ENCODE data around the gene IGF2. TPM values are rescaled to one million over a fixed set of nuclear protein-coding genes. Genes with fewer than 3 reads are reported as not detected.
"Not testable (repeated sequence)": the region's sequence is repeated elsewhere in the genome, so short reads cannot be mapped to it uniquely, and the experiment has no call there.

The IGF2 gene, protein sequence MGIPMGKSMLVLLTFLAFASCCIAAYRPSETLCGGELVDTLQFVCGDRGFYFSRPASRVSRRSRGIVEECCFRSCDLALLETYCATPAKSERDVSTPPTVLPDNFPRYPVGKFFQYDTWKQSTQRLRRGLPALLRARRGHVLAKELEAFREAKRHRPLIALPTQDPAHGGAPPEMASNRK
- 4.6 and 6.7 TPM in 2 replicates for total RNA-seq

DNA sequence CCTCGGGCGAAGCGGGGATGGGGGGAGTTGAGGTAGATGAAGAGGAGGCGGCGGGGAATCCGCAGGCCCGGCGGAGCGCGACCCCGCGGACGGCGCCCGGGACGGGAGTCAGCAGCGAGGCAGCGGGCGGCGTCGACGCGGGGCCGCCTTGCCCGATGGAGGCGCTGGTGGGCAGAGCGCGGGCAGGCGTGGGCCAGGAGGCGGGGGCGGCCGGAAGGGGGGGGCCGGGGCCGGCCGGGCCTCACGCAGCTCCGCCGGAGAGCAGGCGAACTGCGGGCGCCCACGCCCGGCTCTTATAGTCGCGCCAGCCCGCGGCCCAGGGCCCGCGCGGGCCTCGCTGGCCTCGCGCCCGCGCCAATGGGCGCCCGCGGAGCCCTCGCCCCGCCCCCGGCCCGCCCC, at the start of gene IGF2:
TSS of gene IGF2 (minus strand) at position 267 of the 399 bp plus-strand sequence. CDS start 3,866 bp downstream, outside the sequence.
- peak in 1 of 2 donors; percentile 9 for DNase-seq (ENCODE audit: low read depth in 2 of 2)

DNA sequence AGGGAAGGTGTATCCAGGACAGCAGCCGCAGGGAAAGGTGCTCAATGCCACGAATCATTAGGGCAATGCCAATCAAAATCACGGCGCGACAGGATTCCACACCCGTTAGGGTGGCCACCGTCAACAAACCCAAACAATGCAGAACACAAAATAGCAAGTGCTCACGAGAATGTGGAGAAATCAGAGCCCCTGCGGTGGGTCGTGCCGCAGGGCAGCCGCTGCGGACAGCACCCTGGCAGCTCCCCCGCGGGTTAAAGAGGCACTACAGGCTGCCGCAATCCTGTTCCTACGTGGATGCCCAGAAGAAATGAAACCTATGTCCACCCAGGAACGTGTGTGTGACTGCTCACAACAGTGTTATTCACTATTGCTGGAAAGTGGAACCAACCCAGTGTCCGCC, 49.6 kb upstream of the IGF2 start:
- DNase-seq (ENCODE audit: low read depth in 2 of 2): no peak

DNA sequence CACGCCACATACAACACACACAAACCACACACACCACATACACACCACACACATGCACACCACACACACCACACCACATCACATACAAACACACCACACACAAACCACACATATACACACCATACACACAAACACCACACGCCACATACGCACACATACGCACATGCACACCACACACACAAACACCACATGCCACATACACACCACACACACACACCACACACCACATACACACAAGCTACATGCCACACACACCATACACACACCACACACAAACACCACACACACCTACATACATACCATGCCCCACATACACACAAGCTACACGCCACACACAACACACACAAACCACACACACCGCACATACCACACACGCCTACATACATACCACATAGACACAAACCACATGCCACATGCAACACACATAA, 48.1 kb upstream of the IGF2 start:
- no peak for DNase-seq (ENCODE audit: low read depth in 2 of 2)

DNA sequence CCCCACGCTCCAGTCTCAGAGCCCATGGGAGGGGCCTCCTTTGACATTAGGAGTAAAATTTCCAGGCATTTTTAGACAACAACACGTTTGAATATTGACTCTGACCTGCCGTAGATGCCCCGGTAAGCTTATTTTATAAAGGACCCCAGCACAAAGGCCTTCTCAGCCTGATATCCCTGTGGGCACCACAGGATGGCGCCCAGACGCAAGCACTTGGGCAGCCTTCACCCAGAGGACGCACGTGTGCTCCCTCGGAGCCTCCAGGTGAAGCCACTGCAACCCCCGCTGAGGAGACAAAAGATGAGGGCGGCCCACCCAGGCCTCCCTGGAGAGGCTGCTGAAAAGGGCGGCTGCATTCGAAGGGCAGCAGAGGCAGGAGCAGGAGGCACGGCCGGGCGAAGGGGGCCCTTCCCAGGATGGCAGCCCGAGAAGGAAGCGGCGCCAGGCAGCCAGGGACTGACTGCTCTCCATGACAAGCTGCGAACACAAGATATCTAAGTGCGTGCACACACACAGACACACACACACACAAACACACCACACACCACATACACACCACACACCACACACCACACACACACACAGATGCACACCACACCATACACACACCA, 47.6 kb upstream of the IGF2 start:
- DNase-seq (ENCODE audit: low read depth in 2 of 2): peak; percentile 18 to 52

DNA sequence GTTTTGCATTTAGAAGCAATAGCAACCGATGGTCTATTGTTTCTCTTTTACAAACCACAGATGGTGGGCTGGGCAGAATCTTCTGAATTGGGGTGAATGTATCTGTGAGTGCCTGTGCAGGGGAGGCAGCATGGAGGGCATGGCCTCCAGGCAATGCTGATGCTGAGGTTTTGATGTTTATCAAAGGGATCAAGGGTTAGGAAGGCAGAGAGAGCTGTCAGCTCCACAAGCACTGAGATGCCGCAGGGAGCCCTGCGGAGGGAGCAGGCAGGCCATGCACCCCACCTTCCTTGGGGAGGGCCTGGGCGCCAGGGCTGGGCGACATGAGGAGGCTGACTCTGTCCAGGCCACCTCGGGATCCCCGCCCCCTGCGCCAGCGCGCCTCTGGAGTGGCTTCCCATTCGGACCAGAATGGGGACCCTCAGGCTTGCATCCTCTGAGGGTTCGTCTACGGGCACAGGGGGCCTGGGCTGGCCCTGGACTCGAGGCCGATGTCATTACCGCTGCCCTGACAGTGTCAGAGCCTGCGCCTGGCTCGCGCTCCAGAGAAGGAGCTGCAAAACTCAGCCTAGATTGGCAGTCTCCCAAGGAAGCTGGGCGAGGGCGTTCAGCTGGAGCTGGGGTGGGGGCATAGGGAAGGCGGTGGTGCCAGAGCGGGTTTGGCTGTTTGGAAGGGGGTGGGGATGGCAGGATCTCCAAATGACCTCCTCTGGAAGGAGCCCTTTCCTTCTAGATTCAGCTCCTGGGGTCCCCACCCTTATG, 46.3 kb upstream of the IGF2 start:
- DNase-seq (ENCODE audit: low read depth in 2 of 2): no peak

DNA sequence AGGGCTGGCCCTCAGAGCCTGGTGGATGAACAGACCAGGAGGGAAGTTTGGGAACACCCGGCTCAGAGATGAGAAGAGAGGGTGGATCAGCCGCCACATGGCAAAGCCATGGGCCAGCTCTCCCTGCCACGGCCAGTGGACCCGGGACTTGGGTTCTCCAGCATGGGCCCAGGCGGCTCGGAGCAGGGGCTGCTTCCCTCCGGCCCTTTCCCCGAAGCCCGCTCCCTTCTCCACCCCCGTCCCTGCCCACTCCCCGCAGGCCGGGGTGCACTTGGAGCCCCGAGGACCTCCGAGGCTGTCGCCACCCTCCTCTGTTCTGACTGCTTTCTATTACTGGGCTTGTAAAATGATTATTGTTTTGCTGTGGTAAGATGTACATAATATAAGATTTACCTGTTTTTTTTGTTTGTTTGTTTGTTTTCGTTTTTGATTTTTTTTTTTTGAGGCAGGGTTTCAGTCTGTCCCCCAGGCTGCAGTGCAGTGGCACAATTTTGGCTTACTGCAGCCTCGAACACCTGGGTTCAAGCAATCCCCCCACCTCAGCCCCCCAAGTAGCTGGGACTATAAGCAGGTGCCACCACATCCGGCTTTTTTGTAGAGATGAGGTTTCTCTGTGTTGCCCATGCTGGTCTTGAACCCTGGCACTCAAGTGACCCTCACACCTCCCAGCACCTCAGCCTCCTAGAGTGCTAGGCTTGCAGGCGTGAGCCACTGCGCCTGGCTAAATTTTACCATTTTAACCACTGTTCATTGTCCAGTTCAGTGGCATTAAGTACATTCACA, 43.7 kb upstream of the IGF2 start:
- DNase-seq (ENCODE audit: low read depth in 2 of 2): no peak

DNA sequence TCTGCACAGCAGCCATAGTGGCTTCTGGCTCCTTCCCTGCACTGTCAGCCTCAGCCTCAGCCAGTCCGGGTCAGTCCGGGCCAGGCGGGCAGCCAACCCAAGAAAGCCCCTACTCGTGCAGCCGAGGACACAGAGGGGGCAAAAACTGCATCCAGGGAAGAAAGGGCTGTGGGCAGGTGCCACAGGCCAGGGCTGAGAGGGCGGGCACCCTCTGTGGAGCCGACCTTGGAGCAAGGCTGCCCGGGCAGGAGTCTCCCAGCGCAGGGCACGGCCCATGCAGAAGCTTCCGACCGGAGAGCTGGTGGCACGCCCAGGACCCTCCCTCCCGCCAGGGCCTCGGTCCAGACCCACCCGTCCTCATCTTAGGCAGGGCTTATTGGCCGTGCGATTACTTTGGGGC, 42.9 kb upstream of the IGF2 start:
- no peak for DNase-seq (ENCODE audit: low read depth in 2 of 2)

DNA sequence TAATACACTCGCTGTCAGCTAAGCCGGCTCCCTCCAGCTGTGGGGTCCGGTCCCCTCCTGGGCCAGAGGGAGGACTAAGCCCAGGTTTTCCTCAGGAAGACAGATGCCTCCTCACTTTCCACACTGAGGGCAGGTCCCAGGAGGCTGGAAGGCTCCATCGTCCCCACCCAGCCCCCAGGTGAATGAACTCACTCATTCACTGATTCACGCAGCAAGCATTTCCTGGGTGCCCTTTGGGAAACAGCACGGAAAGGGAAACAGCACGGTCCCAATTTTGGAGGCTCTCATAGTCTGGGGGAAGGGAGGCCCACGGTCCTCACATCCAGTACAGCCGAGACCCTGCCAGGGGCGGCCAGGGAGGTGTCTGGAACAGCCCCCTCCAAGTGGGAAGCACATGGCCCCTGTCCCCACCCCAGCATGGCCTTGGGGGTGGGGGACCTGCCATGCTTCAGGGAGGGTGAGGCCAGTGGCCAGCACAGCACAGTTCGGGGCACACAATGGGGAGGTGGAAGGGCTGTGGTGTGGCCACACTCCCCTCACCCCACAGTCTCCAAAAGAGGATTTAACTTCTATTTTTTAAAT, 41.7 kb upstream of the IGF2 start:
- no peak for DNase-seq (ENCODE audit: low read depth in 2 of 2)

DNA sequence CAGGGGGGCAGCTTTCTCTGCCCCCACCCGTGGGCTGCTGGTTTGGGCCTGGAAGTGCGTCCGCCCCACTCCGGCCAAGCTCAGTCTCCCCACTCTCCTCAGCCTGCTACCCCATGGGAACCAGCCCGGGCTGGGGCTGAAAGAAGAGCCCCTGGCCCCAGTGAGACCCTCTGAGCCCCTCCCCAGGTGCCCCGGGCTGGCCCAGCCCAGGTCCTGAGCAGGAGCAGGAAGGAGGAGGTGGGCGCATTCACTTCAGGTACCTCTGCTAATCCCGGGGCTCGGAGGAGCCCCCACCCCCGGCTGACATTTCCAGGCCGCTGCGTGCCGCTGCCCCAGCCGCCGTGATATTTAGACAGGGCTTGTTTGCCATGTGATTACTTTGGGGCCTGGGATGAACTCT, 41.2 kb upstream of the IGF2 start:
- DNase-seq (ENCODE audit: low read depth in 2 of 2): no peak

DNA sequence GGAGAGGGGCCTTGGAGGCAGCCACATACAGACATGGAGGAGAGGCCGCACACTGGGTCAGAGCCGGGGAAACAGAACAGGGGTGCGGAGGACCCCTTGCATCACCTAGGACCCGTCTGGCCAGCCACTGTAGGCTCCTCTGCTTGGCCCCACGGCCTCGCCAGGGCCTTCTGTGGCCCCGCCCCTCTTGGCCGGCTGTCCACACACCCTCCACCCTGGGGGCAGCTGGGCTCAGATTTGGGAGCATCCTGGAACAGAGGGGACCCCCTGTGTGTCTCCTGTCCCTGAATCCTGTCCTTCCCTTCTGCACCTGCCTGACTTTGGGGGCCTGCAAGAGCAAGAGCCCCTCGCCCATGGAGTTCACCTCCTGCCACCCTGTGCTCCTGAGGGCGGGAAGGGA, 40.3 kb upstream of the IGF2 start:
- no peak for DNase-seq (ENCODE audit: low read depth in 2 of 2)

DNA sequence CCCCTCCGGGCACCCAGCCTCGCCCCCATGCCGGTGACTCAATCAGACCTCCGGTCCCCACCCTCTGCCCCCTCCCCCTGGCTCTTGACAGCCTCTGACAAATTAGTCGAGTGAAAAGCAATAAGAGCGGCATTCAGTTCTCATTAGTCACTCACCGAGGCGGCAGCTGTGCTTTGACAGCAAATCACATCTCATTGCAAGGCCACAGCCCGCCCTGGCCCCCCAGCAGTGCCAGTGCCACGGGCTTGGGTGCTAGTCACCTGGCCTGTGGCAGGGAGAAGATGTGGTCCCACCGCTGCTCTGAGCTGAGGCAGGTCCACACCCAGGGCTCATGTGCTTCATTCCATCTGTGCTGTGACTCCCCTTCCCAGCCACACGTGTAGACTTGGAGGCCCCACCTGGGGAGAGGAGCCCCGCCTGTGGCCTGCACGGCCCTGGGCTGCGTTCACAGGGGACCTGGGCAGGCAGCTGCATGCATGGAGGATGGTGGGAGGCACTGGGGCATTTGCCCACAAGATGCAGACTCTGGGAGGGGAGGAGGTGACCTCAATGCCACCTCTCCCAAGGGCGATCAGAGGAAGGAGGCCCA, 39.8 kb upstream of the IGF2 start:
- peak in 1 of 2 donors; percentile 64 for DNase-seq (ENCODE audit: low read depth in 2 of 2)

DNA sequence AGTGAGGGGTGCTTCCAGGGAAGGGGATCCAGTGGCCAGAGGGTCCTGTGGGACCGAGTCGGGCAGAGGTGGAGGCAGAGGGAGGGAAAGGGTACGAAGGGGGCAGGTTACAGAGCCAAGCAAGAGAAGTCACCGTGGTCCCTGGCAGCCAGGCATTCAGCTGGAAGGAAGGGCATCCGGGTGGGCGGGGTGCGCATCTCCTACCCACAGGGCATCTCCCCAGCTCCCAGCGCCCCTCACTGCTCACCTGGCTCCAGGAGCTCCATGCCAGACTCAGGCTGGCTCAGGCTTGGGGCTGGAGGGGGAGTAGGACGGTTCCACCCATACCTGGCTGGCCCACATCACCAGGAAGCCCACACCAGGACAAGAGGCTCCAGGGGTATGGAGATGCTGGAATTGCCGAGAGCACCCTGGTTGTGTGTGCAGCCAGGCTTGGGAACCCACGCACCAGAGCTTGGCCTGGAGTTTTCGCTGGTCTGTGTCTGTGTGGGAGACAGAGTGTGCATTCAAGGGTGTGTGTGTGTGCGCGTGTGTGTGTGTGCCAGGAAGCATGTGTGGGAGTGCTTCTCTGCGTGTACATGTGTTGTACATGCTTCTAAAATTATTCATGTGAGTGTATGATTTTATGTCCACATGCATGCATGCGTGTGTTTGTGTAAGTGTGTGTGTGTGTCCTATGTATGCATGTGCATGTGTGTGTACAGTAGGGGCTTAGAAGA, 39.0 kb upstream of the IGF2 start:
- DNase-seq (ENCODE audit: low read depth in 2 of 2): not testable (repeated sequence)

DNA sequence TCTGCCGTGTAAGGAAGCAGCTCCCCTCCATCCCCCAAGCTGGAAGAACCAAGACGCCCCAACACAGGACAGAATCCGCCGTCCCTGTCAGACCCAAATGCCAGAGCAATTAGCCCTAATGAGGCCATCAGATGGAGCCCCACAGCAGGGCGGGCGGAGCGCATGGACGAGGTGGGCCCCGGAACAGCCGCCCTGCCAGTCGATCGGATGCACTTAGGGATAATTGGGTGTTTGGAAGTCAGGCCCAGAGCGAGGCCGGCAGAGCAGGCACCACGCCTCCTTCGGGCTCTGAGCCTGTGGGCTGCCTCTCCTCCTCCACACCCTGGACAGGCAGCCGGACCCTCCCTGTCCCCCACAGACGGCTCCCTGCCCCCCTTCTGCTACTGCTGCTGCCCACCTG, 37.9 kb upstream of the IGF2 start:
- no peak for DNase-seq (ENCODE audit: low read depth in 2 of 2)

DNA sequence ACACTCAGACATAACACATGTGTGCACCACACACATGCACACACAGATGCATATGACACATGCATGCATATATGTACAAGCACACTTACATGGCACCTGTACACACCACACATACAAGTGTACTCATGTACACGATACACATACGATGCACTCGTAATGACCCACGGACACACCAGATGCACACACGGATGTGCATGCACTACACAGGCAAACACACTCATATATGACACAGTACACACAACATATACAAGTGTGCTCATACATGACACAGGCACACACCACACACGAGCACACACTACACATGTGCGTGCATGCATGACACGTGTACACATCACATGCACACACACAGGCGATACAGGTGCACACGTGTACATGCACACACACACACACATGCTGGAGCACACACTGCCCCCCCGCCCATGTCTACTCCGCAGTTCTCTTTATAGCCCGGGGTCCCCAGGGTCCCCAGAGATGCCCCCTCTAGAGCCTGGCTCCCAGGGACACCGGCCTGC, 37.3 kb upstream of the IGF2 start:
- no peak for DNase-seq (ENCODE audit: low read depth in 2 of 2)

DNA sequence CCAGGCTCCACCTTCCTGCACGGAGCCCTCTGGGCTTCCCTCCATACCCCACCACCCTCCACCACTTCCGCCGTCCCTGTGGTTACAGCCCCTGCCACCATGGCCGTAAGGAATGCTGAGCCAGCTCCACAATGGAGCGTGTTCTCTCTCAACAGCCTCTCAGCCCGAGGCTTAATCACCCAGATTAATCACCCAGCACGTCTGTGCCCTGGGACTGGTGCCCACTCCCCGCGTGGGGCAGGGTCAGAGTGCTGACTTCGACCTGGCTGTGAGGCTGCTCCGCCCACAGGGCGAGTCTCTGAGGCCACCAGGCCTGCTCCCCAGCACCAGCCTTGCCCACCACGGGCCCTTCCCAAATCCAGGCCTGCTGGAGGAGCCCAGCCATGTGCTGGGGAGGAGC, 36.5 kb upstream of the IGF2 start:
- DNase-seq (ENCODE audit: low read depth in 2 of 2): peak in 1 of 2 donors; percentile 7

DNA sequence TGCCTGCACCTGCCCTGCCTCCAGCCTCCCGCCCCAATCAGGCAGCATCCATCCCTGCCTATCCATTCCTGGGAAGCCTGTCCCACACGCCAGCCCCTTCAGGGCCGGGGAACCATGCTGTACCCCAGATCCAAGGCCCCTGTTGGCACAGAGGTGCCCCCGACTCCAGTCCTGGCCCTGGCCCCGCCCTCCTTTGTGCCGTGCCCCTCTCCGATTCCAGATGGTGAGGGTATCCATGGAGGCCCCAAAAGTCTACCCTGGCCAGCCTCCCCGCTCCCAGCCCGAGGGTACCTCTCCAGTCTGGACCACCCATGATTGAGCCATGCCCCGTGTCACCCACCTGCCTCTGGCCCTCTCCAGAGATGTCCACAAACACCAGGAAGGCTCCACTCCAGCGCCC, 35.2 kb upstream of the IGF2 start:
- DNase-seq (ENCODE audit: low read depth in 2 of 2): no peak

DNA sequence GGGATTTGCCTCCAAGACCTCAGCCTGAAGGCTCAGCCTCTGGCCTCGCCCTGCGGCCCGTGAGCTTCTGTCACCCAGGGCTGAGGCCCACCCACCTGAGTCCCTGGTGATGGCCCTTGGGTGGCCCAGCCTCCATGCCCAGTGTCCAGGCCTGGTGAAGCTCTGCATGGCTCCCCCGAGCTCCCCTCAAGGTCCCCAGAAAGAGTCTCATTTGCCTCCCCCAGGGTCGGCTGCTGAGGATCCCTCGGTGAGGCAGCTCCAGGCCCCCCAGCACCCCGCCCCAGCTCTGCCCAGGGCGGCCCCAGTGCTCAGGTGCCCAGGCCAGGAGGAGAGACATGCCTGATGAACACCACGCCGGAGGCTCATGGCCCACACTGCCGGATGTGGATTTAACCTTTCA, 34.6 kb upstream of the IGF2 start:
- no peak for DNase-seq (ENCODE audit: low read depth in 2 of 2)

DNA sequence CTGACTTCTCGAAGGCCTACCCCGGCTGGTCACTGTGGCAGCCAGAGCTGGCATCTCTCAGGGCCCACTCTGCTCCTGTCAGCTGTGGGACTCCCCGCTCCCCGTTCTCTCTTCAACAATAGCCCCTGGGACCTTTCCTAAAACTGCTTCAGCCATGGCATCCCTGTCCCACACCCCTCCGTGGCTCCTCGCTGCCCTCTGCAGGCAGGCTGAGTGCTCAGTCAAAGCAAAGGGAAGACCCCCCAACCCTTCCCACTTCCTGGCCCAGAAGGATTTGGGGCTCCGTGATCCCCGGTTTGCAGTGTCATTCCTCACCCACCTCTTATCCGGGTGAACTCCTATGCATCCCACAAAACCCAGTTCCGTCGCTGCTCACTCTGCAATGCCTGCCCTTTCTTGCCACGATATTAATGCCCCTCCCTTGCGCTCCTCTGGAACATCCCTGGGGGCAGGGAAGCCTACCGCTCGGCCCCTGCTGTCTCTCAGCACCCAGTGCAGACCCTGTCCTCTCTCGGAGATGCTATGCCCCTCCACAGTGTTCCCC, 34.0 kb upstream of the IGF2 start:
- no peak for DNase-seq (ENCODE audit: low read depth in 2 of 2)

DNA sequence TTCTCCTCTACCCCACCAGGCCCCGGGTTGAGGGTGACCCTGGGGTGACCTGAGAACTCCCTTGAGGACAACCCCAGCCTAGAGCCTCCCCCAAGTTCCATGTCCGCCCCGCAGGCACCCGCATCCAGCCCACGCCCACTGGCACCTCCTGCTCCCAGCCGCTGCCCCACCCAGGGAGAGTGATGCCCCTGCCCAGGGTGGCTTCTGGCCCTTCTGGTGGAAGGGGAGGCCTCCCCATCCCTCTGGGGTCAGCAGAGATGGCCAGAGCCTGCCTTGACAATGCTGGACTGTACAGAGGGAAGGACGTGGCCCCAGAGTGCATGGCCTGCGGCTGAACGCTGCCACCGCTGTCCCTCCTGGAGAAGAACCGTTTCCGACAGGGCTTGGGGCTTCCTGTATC, 33.5 kb upstream of the IGF2 start:
- DNase-seq (ENCODE audit: low read depth in 2 of 2): no peak

DNA sequence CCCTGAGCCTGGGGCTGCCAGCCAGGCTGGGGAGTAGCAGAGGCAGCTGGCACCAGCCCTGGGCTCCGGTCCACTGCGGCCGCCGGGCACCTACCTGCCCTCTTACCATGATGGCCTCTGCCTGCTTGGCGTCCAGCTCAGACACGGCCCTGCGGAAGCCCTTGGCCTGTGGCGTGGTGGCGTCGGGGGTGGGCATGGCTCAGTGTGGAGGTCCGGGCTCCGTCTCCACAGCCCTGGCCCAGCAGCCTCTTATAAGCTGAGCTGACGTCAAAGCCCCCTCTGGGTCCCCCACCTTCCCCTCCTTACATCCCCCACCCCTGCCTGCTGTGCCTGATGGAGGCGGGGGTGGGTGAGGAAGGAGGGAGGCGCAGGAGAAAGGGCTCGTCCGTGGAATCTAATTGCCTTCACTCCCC, 32.4 kb upstream of the IGF2 start, which contains the start of gene TH:
TSS of gene TH (minus strand) at position 225 of the 413 bp plus-strand sequence. CDS start at position 196, 29 bp downstream.
- no peak for DNase-seq (ENCODE audit: low read depth in 2 of 2)

Measured in lung microvascular endothelial cell (primary cell).